NCI-H524 treated with DMSO at 0.1 percent for 48 hours (cell line): ENCODE results near the gene MTREX.

ENCODE experiments used
- DNase-seq: peaks from one replicate; lab custom pipeline; 2025; lab: John Stamatoyannopoulos, UW

MTREX gene

DNA sequence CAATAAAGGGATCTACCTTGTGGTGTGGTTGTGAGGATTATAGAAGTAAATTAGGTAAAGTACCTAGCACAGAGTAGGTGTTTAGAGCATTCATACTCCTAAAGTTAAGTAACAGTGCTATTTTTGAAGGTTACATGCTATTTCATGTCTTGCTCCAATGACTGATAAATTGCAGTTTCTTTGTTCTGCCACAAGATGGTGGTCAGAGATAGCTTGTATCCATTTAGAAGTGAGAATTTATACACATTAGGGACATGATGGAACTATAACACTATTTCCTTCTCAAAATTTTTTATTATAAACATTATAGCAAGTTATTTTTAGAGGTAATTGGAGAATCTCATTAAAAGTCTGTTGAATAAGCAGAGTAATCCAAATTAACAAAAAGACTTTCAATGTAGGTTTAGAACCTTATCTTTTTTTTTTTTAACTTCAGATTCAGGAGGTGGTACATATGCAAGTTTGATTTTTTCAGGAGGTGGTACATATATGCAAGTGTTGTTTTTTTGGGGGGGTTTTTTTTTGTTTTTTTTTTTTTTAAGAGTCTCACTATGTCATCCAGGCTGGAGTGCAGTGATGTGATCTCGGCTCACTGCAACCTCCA, 17.1 kb downstream of the MTREX start:
- DNase-seq, result no peak

DNA sequence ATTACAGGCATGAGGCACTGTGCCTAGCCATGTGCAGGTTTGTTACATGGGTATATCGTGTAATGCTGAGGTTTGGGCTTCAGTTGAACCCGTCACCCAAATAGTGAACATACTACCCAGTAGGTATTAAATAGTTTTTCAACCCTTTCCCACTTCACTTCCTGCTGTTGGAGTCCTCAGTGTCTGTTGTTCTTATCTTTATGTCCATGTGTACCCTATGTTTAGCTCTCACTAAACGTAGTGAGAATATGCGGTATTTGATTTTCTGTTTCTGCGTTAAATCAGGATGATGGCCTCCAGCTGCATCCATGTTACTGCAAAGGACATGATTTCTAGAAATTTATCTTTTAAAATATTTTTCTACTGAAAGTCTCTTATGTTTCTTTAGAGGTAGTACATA, 17.8 kb downstream of the MTREX start:
- no peak for DNase-seq

GRCh38 chr5:55327281-55327680, 19.5 kb downstream of the MTREX start:
- no peak for DNase-seq

DNA sequence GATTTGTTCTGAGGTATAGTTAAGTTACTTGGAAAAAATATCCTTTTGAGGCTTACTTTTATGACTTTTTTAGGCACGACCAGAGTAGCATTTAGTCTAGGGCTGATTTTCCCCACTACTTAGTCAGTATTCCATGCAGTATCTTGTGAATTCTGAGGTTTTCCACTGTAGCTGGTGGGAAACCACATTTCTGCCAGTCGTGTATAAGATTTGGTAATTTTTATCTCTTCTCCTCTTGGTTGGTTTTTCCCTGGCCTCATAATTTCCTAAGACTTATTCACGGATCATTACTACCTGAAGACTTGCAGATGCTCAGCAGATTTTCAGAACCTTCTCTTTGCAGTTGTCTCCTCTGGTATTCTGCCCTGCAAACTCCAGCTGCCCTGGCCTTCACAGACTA, 23.5 kb downstream of the MTREX start:
- no peak for DNase-seq

DNA sequence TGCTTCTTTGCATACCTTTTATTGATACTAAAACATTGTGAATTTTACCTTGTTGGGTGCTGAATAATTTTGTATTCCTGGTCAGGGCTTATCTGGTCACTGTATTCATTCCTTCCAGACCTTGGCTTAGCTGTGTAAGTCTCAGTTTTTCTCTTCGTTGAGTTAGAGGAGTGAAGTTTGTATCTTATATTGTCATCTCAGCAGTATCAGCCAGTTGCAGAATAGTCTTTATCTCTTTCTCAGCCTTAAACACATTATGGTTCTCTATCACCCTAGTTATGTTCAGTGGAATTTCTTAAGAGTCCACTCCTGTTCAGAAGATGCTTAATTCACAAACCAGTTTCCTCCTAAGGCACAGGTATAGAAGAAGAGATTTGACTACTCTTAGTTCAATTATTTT, 25.2 kb downstream of the MTREX start:
- no peak for DNase-seq

GRCh38 chr5:55333811-55334210, 26.0 kb downstream of the MTREX start:
- no peak for DNase-seq

GRCh38 chr5:55338092-55338613, 30.4 kb downstream of the MTREX start:
- DNase-seq, result no peak

- no peak for DNase-seq
These were observed 31.0 kb downstream of the MTREX start for GRCh38 chr5:55338810-55339243.

- no peak for DNase-seq
These were observed 35.3 kb downstream of the MTREX start for GRCh38 chr5:55343107-55343506.

DNA sequence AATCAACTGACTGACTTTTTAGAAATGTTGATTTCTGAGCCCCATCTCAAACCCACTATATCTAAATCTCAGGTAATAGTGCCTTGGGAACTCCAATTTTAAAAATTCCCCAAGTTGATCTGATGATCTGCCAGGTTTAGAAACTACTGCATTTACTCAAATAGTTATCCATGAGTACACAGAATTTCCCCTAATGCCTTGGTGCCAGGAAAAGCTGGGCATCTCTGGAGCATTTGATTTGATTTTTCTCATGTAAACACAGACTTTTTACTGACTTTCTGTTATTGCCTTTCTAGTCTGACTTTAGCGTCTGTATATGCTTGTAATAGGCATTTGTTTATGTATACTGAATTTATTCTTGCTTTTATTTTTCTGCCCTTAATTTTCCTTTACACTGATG, 35.8 kb downstream of the MTREX start:
- DNase-seq, result no peak

DNA sequence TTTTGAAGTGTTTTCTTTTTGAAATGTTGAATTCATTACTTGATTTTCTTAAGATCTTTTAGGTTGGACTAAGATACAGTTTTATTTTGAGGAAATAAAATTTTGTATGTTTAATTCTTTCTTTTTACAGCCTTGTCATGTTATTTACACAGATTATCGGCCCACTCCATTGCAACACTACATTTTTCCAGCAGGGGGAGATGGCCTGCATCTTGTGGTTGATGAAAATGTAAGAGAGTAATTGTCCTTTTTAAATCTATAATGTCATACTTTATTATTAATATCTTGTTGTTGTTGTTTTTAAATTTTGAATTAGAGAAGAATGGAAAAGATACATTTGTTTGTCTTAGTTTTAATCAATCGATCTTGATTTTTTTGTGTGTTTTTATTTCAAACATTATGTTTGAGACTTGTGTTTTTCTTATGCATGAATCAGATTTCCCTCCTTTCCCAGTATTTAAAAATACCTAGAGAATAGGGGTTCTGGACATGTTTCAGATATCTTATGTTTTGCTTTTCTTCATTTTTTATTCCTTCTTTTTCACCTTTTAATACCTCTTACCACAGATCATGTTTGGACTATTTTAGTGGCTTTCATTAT, 36.7 kb downstream of the MTREX start:
- DNase-seq, result no peak

DNA sequence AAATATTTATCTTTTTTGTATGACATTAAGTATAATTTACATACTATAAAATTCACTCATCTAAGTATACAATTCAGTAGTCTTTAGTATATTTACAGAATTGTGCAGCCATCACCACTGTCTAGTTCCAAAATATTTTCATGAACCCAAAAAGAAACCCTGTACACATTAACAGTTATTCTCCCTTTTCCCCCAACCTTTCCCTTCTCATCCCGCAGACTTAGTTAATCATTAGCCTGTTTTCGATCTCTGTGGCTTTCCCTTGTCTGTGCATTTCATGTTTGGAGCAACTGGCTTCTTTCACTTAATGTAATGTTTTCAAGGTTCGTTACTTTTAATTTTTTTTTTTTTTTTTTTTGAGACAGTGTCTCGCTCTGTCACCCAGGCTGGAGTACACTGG, 37.5 kb downstream of the MTREX start:
- no peak for DNase-seq

- no peak for DNase-seq
These were observed 40.0 kb downstream of the MTREX start for GRCh38 chr5:55347786-55348185.

- DNase-seq, result no peak
These were observed 43.0 kb downstream of the MTREX start for GRCh38 chr5:55350754-55351153.

GRCh38 chr5:55356896-55357295, 49.1 kb downstream of the MTREX start:
- DNase-seq, result no peak

DNA sequence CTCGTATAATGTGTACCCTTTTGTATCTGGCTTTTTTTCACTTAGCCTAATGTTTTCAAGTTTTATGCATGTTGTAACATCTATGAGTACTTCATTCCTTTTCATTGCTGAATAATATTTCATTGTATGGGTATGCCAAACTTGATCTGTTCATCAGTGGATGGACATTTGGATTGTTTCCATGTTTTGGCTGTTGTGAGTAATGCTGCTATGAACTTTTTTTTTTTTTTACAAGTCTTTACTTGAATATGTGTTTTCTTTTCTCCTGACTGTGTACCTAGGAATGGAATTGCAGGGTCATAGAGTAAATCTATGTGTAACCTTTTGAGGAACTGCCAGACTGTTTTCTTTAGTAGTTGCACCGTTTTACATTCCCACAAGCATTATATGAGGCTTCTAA, 52.4 kb downstream of the MTREX start:
- no peak for DNase-seq

GRCh38 chr5:55363856-55364255, 56.1 kb downstream of the MTREX start:
- no peak for DNase-seq

DNA sequence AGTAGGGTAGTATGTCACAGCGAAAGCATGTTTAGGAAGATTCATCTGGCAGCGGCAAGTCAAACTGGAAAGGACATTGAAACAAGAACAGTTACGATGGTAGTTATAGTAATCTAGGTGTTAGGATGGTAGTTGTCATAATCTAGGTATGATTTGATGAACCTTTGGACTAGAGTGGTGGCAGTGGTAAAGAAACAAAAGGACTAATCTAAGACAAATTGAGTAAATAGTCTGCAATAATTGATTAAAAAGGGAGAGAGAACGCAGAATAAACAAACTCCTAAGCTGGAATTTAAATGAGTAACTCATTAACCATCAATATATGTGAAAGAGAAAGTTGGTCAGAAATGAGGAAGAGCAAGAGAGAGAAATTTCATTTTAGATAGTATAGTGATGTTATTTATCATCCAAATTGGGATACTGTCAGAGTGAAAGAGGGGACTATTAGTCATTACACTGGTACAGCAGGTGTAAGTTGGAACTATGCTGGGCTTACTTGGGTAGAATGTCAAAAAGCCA, 56.8 kb downstream of the MTREX start:
- no peak for DNase-seq

GRCh38 chr5:55370291-55370925, 62.6 kb downstream of the MTREX start:
- DNase-seq, result no peak

DNA sequence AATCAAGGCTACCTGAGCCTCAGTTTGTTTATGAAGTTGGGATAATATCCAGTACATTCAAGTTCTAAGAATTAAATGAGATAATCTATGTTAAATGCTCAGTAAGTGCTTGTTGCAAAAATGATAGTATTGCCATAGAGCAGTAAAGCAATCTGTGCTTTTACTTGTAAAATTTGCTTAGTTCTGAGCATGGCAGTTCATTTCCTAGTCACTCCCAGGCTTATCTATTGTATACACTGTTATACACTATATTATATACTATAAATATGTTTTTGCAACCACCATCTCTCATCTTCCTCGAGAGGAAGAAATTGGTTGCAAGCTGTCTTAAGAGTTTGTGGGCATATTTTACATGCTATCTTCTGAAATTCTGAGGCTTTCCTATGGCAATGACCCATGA, 63.4 kb downstream of the MTREX start:
- DNase-seq, result no peak

- DNase-seq, result no peak
These were observed 64.5 kb downstream of the MTREX start for GRCh38 chr5:55372130-55372925.

- no peak for DNase-seq
These were observed 70.0 kb downstream of the MTREX start for GRCh38 chr5:55377810-55378209.
